NCI-H1092 treated with DMSO at 0.1 percent for 48 hours (cell line): Measurements from ENCODE around the gene AK5.
"Not testable (repeated sequence)": the region's sequence is repeated elsewhere in the genome, so short reads cannot be mapped to it uniquely, and the experiment has no call there.

Experiments
- DNase-seq: peaks from one replicate; lab custom pipeline; 2025; lab: John Stamatoyannopoulos, UW

The AK5 gene

DNA sequence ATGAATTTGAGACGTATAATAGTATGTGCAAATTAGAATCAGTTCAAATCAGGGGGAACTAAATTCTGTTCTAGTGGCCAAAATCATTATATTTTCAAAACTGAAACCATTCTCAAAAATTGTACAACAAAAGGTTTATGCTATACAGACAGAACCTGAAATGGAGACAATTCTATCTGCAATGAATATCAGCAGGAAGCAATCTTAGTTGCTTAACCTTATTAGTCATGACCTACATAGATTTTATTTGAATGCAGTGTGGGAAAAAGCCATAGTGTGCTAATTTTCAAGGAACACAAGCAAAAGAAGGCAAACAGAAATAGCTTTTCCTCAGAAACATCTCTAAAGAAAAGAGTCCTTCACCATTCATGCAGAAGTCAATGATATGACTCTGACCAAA lies 6.5 kb downstream of the AK5 start:
- DNase-seq = no peak

DNA sequence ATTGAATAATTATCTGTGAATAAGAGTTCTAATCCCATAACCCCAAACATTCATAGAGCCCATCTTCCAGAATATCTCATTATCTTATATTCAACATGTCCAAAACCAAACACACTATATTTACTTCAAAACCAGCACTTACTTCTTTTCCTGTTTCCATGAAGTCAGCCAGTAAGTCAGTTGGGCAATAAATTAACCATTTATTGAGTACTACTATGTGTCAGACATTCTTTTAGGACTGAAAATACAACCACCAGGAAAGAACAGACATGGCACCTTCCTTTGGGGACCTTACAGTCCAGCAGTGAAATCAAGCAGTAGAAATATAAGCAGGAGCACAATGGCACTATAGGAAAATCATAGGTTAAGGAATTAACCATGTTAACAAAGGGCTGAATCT lies 8.8 kb downstream of the AK5 start:
- no peak for DNase-seq

DNA sequence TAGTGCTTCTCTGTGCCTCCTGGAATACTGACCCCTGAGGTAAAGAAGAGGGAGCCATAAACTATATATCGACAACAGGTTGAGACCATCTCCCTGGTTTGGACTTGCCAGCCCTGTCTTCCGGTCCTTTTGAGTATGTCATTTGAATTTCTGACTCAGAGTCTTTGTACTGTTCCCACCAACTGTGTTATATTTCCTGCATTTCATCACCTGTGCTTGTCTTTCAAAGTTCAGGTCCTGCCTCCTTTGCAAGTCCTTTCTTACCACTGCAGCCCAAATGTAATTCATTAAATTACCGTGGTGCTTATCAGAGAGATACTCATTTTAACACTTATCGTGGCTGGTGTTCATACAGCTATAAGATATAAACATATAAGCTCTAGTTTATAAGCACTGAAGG lies 10.7 kb downstream of the AK5 start:
- DNase-seq = no peak

DNA sequence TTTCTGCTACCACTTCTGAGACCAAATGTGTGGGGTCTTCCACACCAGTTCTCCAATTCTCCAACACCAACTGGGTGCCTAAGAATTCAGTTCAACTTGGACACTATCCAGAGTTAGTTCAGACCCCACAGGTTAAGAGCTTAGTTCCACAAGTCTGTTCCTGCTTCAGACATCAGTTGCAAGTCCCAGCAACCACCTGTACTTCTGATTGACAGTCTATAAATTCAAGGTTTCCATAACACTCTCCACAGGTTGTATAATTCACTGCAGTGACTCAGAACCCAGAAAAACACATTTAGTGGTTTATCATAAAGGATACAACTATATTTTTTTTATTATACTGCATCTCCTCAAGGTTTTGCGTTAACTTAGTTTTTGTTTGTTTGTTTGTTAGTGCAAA lies 18.7 kb downstream of the AK5 start:
- DNase-seq = no peak

- no peak for DNase-seq
Observed at GRCh38 chr1:77303387-77303786, 21.6 kb downstream of the AK5 start.

DNA sequence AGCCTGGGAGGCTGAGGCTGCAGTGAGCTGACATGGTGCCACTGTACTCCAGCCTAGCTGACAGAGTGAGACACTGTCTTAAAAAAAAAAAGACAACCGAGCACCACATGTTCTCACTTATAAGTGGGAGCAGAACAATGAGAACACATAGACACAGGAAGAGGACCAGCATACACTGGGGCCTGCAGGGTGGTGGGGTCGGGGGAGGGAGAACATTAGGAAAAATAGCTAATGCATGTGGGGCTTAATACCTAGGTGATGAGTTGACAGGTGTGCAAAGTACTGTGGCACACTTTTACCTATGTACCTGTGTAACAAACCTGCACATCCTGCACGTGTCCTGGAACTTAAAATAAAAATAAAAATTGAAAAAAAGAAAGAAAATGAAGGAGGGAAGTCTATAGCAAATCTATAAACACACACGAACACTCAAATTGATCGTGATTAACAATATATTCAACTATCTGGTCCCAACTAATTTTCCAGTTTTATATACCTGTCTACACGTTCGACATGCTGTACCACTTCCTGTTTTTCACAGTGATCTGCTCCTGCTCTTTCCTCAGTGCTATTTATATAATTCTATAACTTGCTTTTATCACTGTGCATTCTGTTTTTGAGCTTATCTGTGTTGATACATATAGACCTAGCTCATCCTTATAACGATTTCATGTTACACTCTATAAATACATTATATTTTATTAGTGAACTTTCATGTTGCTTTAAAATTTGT lies 27.2 kb downstream of the AK5 start:
- DNase-seq = no peak

DNA sequence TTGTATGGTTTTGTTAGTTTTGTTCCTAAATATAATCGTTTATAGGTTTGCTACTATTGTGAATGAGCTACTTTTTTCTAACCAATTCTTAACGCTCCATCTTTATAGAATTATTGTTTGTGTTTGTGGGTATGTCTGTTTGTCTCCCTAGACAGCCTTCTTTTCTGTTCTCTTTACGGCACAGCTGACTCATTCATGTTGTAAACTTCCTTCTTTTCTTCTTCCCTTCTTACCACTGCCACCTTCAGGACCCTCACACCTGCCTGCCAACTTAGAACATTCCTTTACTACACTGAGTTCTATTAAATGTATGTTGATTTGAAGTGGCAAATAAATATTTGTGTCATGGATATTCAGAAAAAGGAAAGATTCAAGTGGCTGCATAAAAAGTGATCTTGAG lies 29.1 kb downstream of the AK5 start:
- DNase-seq = no peak

DNA sequence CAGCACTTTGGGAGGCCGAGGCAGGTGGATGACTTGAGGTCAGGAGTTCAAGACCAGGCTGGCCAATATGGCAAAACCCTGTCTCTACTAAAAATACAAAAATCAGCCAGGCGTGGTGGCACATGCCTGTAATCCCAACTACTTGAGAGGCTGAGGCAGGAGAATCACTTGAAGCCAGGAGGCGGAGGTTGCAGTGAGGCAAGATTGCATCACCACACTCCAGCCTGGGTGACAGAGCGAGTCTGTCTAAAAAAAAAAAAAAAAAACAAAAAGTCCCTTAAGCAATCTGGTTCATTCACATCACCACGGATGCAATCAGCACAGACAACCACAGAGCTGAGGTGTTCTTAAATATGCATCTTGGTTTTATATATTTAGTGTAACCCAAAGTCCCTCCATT lies 30.5 kb downstream of the AK5 start:
- not testable (repeated sequence) for DNase-seq

GRCh38 chr1:77313491-77313890 lies 31.7 kb downstream of the AK5 start:
- peak; percentile 9 for DNase-seq

- DNase-seq = no peak
Observed at GRCh38 chr1:77316006-77316405, 34.2 kb downstream of the AK5 start.

DNA sequence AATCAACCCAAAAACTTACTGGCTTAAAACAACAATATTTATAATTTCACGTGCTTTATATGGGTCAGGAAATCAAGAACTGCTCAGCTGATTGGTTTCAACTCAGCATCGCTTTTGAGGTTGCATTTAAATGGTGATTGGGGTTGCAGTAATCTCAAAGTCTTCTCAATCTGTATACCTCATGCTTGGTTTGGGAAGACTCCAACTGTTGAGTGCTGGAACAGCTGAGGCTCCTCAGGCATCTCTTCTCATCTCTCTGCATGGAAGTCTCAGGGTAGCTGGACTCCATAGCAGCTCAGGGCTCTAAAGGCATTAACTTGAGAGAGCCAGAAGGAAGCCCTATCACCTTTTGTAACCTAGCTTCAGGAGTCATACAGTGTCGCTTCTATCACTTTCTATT lies 35.1 kb downstream of the AK5 start:
- DNase-seq = no peak

DNA sequence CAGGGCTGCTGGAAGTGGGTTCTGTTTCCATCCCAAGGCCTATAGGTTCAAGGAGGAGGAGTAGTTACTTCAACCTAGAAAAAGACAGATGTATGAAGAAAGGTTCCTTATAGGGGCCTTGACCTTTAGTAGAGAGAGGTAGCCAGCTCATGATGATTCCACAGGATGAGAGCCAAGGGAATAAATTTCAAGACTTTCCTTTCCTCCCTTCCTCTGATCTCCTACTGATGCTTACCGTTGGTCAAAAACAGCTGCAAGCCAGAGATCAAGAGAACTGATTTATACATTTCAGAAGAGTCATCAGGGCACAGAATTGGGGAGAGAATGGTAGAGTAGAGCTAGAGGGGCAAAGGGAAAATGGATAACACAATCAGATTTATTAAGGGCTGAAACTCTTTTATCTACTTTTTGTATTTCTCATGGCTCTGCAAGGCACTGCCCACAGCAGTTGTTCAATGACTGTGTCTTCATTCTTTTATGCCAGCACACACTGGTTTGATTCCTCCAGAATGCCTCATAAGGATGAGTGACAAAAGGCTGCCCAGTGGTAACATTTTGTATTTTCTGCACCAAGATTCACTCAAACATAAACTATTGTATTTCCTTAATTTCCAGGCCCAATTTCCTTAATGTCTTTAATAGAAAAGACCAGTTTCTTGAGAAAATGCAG lies 37.4 kb downstream of the AK5 start:
- DNase-seq = no peak

DNA sequence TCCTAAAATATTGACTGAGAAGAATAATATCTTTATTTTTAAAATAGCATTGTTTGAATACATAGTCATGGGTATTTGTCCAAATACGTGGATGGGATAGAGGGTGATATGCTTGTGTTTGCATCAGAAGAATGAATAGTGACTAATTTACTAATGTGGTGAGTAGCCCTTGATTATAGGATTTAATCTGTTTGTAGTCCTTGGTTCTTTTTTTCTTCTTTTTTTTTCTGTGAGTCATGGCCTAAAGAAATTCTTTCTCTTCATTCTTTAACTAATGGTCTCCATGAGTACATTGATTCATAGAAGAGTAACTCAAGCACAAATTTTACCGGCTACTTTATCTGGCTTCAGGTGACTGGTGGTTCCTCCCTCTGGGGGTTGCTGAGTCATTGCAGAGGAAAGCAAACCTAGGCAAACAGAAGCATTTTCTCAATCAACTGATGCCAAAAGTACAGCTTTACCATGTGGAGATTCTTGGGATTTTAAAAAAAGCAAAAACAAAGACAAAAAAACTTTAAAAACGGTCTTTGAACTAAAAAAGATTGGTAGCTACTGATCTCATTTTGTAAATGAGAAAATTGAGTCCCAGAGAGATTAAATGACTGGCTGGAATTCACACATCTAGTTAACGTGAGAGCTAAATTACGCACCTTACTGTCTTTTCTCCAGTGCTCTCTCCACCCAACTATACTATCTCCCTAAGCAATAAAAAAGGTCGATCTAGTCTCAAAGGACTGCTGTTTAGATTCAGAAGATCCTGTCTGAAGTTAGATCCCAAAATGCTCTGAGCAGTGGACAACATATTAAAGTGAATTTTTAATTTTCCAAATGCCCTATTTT lies 40.5 kb downstream of the AK5 start:
- DNase-seq = no peak

DNA sequence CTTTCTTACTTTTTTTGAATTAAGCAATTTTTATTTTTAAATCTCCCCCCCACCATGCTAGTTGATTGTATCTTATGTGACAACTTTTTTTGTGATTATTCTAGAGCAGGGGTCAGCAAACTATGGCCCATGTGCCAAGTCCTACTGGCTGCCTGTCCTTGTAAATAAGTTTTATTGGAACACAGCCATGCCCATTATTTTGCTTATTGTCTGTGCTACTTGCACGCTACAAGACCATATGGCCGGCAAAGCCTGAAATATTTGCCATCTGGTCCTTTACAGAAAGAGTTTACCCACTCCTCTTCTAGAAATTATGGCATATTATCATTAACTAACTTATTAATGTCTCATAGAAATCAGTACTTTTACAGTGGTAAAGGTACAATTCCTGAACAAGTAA lies 51.7 kb downstream of the AK5 start:
- DNase-seq = peak; percentile 37

DNA sequence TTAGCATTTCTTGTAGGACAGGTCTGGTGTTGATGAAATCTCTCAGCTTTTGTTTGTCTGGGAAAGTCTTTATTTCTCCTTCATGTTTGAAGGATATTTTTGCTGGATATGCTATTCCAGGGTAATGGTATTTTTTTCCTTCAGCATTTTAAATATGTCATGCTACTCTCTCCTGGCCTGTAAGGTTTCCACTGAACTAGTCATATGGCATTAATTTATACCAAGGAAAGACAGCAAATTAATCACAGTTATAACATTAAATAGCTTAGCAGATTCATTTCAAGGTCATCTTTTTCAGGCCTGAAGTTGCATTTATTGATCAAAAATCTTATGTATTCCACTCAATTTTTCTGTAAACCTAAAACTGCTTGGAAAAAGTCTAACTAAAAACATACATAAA lies 54.9 kb downstream of the AK5 start:
- no peak for DNase-seq

- no peak for DNase-seq
Observed at GRCh38 chr1:77339326-77339725, 57.5 kb downstream of the AK5 start.

DNA sequence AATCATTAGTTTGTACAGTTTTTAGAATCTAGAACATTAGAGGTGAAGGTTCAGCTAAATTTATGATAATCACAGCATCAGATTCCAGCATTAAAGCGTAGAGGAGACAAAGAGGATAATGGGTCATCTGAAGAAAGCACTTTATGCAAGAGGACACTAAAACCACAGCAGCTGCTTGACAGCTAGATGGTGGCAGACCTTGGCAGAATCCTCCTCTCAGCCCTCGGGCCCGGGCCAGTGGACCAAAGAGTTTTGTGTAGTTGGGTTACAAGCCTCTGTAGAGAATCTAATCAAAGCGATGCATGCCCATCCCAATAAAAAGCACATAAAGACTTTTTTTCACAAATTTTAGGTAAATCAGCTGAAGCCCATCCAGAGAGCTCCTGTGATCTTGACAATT lies 59.4 kb downstream of the AK5 start:
- DNase-seq = no peak

GRCh38 chr1:77342745-77343144 lies 60.9 kb downstream of the AK5 start:
- no peak for DNase-seq

GRCh38 chr1:77347646-77348045 lies 65.8 kb downstream of the AK5 start:
- no peak for DNase-seq

- DNase-seq = no peak
Observed at GRCh38 chr1:77348549-77348948, 66.7 kb downstream of the AK5 start.

GRCh38 chr1:77349275-77349674 lies 67.5 kb downstream of the AK5 start:
- no peak for DNase-seq

GRCh38 chr1:77350012-77350770 lies 68.4 kb downstream of the AK5 start:
- DNase-seq = no peak
